ENCODE measurements around the gene CHTF18. TPM values are rescaled to one million over a fixed set of nuclear protein-coding genes. Genes with fewer than 3 reads are reported as not detected.
"Not testable (repeated sequence)": the region's sequence is repeated elsewhere in the genome, so short reads cannot be mapped to it uniquely, and the experiment has no call there.

CHTF18 gene
- total RNA-seq, 4 donors from 2014 or later, result under 0.01 to 895 (median 31.1) TPM

DNA sequence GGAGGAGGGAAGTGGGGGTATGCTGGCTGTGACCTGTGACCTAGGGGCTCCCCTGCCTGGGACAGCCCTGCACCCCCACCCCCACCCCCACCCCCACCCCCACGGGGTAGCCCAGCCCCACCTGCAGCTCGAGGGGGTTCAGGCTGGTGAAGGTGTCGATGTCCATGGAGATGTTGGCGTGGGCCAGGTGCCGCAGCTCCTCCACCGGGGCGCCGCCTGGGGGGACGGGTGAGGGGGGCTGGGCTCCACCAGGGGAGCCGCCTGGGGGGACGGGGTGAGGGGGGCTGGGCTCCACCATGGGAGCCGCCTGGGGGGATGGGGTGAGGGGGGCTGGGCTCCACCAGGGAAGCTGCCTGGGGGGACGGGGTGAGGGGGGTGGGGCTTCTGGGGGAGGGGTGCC, 18.0 kb upstream of the CHTF18 start:
- Histone ChIP-seq H3K4me3 (no peak overlapping the region), H3K27ac (no peak overlapping the region), H3K27me3 (no peaks in the 10 kb centered on the region), H3K9me3 (no peaks in the 10 kb centered on the region), H3K36me3 (no peaks in the 10 kb centered on the region), H3K4me1 (no peaks in the 10 kb centered on the region)
- intact Hi-C loops (cut with DNase I; ENCODE audit: low total_unique reads), result no loop called here
- no peak for DNase-seq
- TF ChIP-seq, protein P1, sequence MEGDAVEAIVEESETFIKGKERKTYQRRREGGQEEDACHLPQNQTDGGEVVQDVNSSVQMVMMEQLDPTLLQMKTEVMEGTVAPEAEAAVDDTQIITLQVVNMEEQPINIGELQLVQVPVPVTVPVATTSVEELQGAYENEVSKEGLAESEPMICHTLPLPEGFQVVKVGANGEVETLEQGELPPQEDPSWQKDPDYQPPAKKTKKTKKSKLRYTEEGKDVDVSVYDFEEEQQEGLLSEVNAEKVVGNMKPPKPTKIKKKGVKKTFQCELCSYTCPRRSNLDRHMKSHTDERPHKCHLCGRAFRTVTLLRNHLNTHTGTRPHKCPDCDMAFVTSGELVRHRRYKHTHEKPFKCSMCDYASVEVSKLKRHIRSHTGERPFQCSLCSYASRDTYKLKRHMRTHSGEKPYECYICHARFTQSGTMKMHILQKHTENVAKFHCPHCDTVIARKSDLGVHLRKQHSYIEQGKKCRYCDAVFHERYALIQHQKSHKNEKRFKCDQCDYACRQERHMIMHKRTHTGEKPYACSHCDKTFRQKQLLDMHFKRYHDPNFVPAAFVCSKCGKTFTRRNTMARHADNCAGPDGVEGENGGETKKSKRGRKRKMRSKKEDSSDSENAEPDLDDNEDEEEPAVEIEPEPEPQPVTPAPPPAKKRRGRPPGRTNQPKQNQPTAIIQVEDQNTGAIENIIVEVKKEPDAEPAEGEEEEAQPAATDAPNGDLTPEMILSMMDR (IDR thresholded peaks at IDR 0.05), result no peak
- TF ChIP-seq POLR2A (IDR thresholded peaks at IDR 0.05), result no peak

DNA sequence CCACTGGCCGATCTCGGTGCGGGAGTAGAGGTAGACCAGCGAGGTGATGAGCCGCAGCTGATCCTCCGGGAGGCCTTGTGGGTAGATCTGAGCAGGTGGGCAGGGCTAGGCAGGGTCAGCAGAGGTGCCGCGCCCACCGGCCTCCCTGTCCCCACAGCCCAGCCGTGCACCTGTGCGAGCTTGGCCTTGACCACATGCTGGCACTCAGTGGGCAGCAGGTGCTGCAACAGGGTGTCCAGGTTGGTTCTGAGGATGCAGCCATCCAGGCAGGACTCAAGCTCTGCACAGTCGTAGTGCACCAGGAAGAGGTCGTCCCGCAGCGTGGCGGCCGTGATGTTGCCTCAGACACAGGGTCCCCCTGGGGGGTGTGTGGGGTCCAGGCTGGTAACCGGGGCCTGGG, 15.5 kb upstream of the CHTF18 start:
- Histone ChIP-seq H3K9me3 (no peaks in the 10 kb centered on the region), H3K27me3 (no peaks in the 10 kb centered on the region), H3K4me3 (no peak overlapping the region), H3K36me3 (no peaks in the 10 kb centered on the region), H3K4me1 (no peaks in the 10 kb centered on the region), H3K27ac (no peak overlapping the region)
- intact Hi-C loops (cut with DNase I; ENCODE audit: low total_unique reads), result no loop called here
- TF ChIP-seq, protein P1 (IDR thresholded peaks at IDR 0.05), result no peak
- TF ChIP-seq POLR2A (IDR thresholded peaks at IDR 0.05), result no peak
- no peak for DNase-seq

GRCh38 chr16:774086-775001, 14.1 kb upstream of the CHTF18 start:
- TF ChIP-seq, protein P1 (IDR thresholded peaks at IDR 0.05), result no peak
- no peak for TF ChIP-seq POLR2A (IDR thresholded peaks at IDR 0.05)
- DNase-seq, result no peak
- Histone ChIP-seq H3K4me3 (no peak overlapping the region), H3K4me1 (no peaks in the 10 kb centered on the region), H3K36me3 (no peaks in the 10 kb centered on the region), H3K27ac (no peak overlapping the region), H3K27me3 (no peaks in the 10 kb centered on the region), H3K9me3 (no peaks in the 10 kb centered on the region)
- intact Hi-C loops (cut with DNase I; ENCODE audit: low total_unique reads), result no loop called here

DNA sequence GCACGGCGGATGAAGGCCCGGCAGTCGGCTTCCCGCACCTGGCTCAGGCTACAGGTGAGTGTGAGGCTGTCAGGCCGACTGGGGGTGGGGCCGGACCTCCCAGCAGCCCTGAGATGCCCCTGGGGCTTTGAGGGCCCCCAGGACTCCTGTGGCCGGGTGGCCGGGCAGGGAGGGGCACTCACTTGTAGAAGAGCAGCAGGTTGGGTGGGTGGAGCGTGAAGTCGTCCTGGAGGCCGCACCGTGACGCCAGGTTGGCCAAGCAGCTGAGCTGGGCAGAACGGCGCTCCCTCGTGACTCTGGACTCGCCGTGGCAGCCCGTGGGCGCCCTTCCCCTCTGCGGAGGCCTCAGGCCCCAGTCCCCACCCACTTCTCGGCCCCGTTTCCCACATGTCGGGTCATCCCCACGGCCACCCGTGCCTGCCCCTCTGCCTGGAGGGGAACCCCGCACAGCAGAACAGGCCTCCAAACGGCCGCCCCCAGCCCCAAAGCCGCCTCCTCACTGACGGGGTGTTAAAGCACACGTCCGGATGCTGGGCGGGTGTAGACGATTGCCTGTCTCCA, 13.1 kb upstream of the CHTF18 start:
- Histone ChIP-seq H3K4me1 (no peaks in the 10 kb centered on the region), H3K36me3 (no peaks in the 10 kb centered on the region), H3K27me3 (no peaks in the 10 kb centered on the region), H3K4me3 (no peak overlapping the region), H3K9me3 (no peaks in the 10 kb centered on the region), H3K27ac (no peak overlapping the region)
- no peak for DNase-seq
- TF ChIP-seq, protein P1 (IDR thresholded peaks at IDR 0.05), result no peak
- TF ChIP-seq POLR2A (IDR thresholded peaks at IDR 0.05), result no peak
- intact Hi-C loops (cut with DNase I; ENCODE audit: low total_unique reads), result no loop called here

GRCh38 chr16:776298-776697, 12.1 kb upstream of the CHTF18 start:
- H3K4me1 ChIP-seq; H3K4me3 ChIP-seq; DNase-seq; H3K36me3 ChIP-seq; intact Hi-C loops (cut with DNase I; ENCODE audit: low total_unique reads); H3K9me3 ChIP-seq; H3K27ac ChIP-seq; H3K27me3 ChIP-seq: not testable (repeated sequence)
